ENCODE data around the gene TBXAS1.

DNA sequence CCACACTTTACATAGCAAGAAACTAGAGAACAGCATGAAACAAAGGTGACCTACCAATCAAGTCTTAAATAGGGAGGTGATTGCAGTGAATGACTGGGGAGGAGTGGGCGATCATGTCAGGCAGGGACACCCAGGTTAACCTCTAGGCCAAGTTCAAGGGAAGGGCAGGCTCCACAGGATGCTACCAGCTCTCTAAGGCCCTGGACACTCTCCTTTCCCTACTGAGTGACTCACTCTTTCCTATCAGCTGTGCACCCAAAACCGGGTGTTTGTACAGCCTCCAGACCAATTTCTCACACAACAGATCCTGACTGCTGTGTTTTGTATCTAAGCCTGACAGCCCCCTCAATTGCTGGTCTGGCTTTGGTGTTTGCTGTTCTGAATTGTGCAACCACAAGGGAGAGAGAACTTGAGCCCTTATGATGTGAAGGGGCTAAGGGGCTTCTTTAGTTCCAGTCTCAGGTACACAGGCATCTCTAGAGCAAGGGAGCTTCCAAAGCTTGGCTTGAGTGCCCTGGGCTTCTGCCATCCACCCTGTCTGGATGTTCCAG lies 107.8 kb downstream of the TBXAS1 start:
- no peak for TF ChIP-seq ARNT (IDR thresholded peaks at IDR 0.05)
- no peak for TF ChIP-seq FOXM1 (IDR thresholded peaks at IDR 0.05; ENCODE audit: borderline replicate concordance)

All from HEK293T (cell line).